ENCODE results near the gene SLC8A1.

GRCh38 chr2:40181855-40182254, 270.0 kb downstream of the SLC8A1 start:
- no peak for TF ChIP-seq CTCF (IDR thresholded peaks at IDR 0.05)
- TF ChIP-seq POLR2A (IDR thresholded peaks at IDR 0.05) = no peak
- TF ChIP-seq POLR2AphosphoS5 (IDR thresholded peaks at IDR 0.05) = no peak
